Mammary epithelial cell (primary cell): ENCODE data around the gene SEMA4B.

ENCODE experiments used
- EZH2 ChIP-seq: IDR thresholded peaks from 2 replicates; pipeline ENCODE4 v1.6.1; 2012; ENCODE audit warnings: low read length, inconsistent platforms, borderline replicate concordance
- TF ChIP-seq, protein P1 (sequence below), 2 donors: IDR thresholded peaks in 1 of 2; conservative IDR thresholded peaks in 1 of 2; 2 replicates each; pipeline ENCODE4 v1.5.1; 2011 to 2012; ENCODE audit warnings: inconsistent platforms in 2 of 2, low read length in 2 of 2, mild to moderate bottlenecking in 2 of 2, control low read depth in 1 of 2, low read depth in 1 of 2; ENCODE audit not compliant: insufficient read depth in 1 of 2; ENCODE audit errors: extremely low read depth in 1 of 2

GRCh38 chr15:90232196-90232595 is 31.1 kb downstream of the SEMA4B start:
- TF ChIP-seq, protein P1, sequence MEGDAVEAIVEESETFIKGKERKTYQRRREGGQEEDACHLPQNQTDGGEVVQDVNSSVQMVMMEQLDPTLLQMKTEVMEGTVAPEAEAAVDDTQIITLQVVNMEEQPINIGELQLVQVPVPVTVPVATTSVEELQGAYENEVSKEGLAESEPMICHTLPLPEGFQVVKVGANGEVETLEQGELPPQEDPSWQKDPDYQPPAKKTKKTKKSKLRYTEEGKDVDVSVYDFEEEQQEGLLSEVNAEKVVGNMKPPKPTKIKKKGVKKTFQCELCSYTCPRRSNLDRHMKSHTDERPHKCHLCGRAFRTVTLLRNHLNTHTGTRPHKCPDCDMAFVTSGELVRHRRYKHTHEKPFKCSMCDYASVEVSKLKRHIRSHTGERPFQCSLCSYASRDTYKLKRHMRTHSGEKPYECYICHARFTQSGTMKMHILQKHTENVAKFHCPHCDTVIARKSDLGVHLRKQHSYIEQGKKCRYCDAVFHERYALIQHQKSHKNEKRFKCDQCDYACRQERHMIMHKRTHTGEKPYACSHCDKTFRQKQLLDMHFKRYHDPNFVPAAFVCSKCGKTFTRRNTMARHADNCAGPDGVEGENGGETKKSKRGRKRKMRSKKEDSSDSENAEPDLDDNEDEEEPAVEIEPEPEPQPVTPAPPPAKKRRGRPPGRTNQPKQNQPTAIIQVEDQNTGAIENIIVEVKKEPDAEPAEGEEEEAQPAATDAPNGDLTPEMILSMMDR (conservative IDR thresholded peaks at IDR 0.05 in 1 of 2, IDR thresholded peaks at IDR 0.05 in 1 of 2; ENCODE audit: extremely low read depth in 1 of 2, insufficient read depth in 1 of 2, low read depth in 1 of 2, low read length in 2 of 2) = no peak
- no peak for TF ChIP-seq EZH2
